Hepatic stellate cell (primary cell): ENCODE results near the gene TULP3.
A peak's percentile ranks its signal among the peaks of the same experiment; 100 is the strongest.

Experiments
- DNase-seq: peaks from one replicate; pipeline ENCODE4 v3.0.0; 2011; ENCODE audit warnings: low spot score

Gene TULP3

GRCh38 chr12:2970744-2971143 is 80.1 kb downstream of the TULP3 start:
- no peak for DNase-seq

- no peak for DNase-seq
Measured at GRCh38 chr12:2973566-2973965, 82.9 kb downstream of the TULP3 start.

- peak; percentile 75 for DNase-seq
Measured at GRCh38 chr12:2974560-2974971, 83.9 kb downstream of the TULP3 start.

- DNase-seq = no peak
Measured at GRCh38 chr12:2976581-2976996, 85.9 kb downstream of the TULP3 start.

GRCh38 chr12:2977776-2978175 is 87.1 kb downstream of the TULP3 start:
- DNase-seq = no peak

GRCh38 chr12:2979806-2980205 is 89.1 kb downstream of the TULP3 start:
- no peak for DNase-seq

- no peak for DNase-seq
Measured at GRCh38 chr12:2980630-2981029, 89.9 kb downstream of the TULP3 start.

GRCh38 chr12:2982361-2982760 is 91.7 kb downstream of the TULP3 start:
- no peak for DNase-seq

GRCh38 chr12:2984249-2984648 is 93.6 kb downstream of the TULP3 start:
- DNase-seq = no peak

- DNase-seq = no peak
Measured at GRCh38 chr12:2984698-2985097, 94.0 kb downstream of the TULP3 start.

- no peak for DNase-seq
Measured at GRCh38 chr12:2986876-2987275, 96.2 kb downstream of the TULP3 start.

GRCh38 chr12:2988494-2988893 is 97.8 kb downstream of the TULP3 start:
- DNase-seq = no peak
